Endodermal cell (in vitro differentiated cells): ENCODE measurements around the gene TNS3. TPM values are rescaled to one million over a fixed set of nuclear protein-coding genes. Genes with fewer than 3 reads are reported as not detected.

Source experiments
- DNase-seq: peaks from one replicate; pipeline ENCODE4 v3.0.0-alpha.2; 2017
- H3K27ac ChIP-seq: 2 replicates; pipeline ENCODE4 v1.5.1; 2013; ENCODE audit warnings: mild to moderate bottlenecking, low read depth, low read length, moderate library complexity
- H3K27me3 ChIP-seq: 2 replicates; pipeline ENCODE4 v1.6.1; 2013; ENCODE audit warnings: mild to moderate bottlenecking, low read length, moderate library complexity; ENCODE audit not compliant: insufficient read depth, control insufficient read depth, poor library complexity, severe bottlenecking
- H3K36me3 ChIP-seq: 2 replicates; pipeline ENCODE4 v1.7.0; 2013; ENCODE audit warnings: mild to moderate bottlenecking, low read length, moderate library complexity; ENCODE audit not compliant: control insufficient read depth, insufficient read depth
- H3K4me1 ChIP-seq: one replicate; pipeline ENCODE4 v1.7.0; 2013; ENCODE audit warnings: low read length; ENCODE audit not compliant: control insufficient read depth, insufficient read depth
- H3K4me3 ChIP-seq: 2 replicates; pipeline ENCODE4 v1.5.1; 2013; ENCODE audit warnings: mild to moderate bottlenecking, low read length, moderate library complexity
- H3K9ac ChIP-seq: 2 replicates; pipeline ENCODE4 v1.6.1; 2013; ENCODE audit warnings: mild to moderate bottlenecking, low read length, moderate library complexity; ENCODE audit not compliant: poor library complexity, severe bottlenecking; ENCODE audit errors: extremely low read depth
- H3K9me3 ChIP-seq: 2 replicates; pipeline ENCODE4 v1.6.1; 2013; ENCODE audit warnings: mild to moderate bottlenecking, low read length, moderate library complexity; ENCODE audit not compliant: control insufficient read depth
- H3K27ac Mint-ChIP-seq: 2 replicates; pipeline ENCODE4 v1.8.0; 2020; ENCODE audit warnings: mixed read lengths
- H3K27me3 Mint-ChIP-seq: 2 replicates; pipeline ENCODE4 v1.8.0; 2021; ENCODE audit warnings: mild to moderate bottlenecking, mixed read lengths; ENCODE audit not compliant: insufficient read depth
- H3K36me3 Mint-ChIP-seq: 2 replicates; pipeline ENCODE4 v1.8.0; 2020; ENCODE audit warnings: low read depth, mixed read lengths
- H3K4me1 Mint-ChIP-seq: 2 replicates; pipeline ENCODE4 v1.8.0; 2020; ENCODE audit warnings: mixed read lengths
- H3K4me3 Mint-ChIP-seq: 2 replicates; pipeline ENCODE4 v1.8.0; 2020; ENCODE audit warnings: mild to moderate bottlenecking, moderate library complexity, mixed read lengths
- H3K9me3 Mint-ChIP-seq: 2 replicates; pipeline ENCODE4 v1.8.0; 2020; ENCODE audit warnings: mild to moderate bottlenecking, mixed read lengths
- WGBS, 2 experiments: methylation state at CpG; one replicate each; pipeline versions ENCODE4 v1.1.5 to v1.1.7; 2013; ENCODE audit warnings: missing lambda C conversion rate in 2 of 2, mixed read lengths in 1 of 2; ENCODE audit not compliant: insufficient coverage in 1 of 2, insufficient read length in 1 of 2; 5-methylcytosine and 5-hydroxymethylcytosine counted together
- total RNA-seq, 2 donors: library from RNA; stranded (reverse); fragmentation: NEBNext Ultra II Directional in 1 of 2; extraction: Animal tissue kit (Norgen Biotek cat#: 25700) in 1 of 2; gene quantifications; 2 replicates in 1 of 2; 3 replicates in 1 of 2; pipeline ENCODE4 v1.2.1, GENCODE V29; 2021
- TF ChIP-seq, protein P1 (sequence below): fragments of 200-600 bp; sonication (generic); conservative IDR thresholded peaks from 2 replicates; pipeline ENCODE4 v1.5.0; 2021; ENCODE audit warnings: antibody characterized with exemption, mild to moderate bottlenecking

TNS3 gene
- total RNA-seq, 2 donors from 2014 or later: 33.8 to 38.5 TPM

DNA sequence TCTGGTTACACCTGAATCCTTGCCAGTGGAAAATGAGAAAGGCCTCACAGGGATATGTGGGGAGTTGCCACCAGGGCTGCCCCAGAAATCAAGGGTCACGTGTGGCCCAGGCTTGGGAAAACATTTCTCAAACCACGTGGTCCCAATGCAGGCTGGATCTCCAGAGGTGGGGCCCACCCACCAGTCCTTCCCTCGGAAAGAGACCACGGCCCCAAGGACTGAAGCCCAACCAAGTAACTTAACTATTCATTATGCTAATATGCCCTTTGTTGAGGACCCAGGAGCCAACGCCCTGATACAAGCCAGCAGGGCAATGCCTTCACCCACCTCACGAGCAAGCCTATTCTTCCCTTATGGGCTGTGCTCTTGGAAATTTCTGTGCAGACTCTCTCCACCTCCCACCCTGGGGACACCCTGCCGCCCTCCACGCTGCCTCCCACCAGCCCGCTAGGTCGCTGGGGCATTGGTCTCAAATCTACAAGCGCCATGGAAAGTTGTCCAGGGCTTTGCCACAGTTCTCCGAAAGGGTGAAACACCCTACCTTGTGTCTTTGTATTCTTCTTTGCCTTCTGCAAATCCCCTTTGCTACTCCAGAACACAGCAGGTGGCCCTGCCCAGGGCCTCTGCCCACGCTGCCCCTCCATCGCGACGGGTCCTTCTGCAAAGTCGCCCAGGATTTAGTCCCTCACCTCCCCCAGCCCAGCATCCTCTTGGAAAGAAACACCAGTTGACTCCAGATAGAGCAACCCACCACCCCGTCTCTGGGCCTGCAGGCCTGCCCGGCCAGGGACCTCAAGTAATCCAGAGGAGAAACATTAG, 8.8 kb downstream of the TNS3 start:
- DNase-seq: peak; percentile 61
- Histone ChIP-seq H3K36me3 (no peaks in the 10 kb centered on the region), H3K27me3 (no peaks in the 10 kb centered on the region), H3K4me3 (no peak overlapping the region), H3K9ac (no peak overlapping the region), H3K4me1 (peaks cover 7% of the 10 kb centered on the region), H3K27ac (peak overlapping the region; percentile 73), H3K9me3 (no peaks in the 10 kb centered on the region)
- TF ChIP-seq, protein P1, sequence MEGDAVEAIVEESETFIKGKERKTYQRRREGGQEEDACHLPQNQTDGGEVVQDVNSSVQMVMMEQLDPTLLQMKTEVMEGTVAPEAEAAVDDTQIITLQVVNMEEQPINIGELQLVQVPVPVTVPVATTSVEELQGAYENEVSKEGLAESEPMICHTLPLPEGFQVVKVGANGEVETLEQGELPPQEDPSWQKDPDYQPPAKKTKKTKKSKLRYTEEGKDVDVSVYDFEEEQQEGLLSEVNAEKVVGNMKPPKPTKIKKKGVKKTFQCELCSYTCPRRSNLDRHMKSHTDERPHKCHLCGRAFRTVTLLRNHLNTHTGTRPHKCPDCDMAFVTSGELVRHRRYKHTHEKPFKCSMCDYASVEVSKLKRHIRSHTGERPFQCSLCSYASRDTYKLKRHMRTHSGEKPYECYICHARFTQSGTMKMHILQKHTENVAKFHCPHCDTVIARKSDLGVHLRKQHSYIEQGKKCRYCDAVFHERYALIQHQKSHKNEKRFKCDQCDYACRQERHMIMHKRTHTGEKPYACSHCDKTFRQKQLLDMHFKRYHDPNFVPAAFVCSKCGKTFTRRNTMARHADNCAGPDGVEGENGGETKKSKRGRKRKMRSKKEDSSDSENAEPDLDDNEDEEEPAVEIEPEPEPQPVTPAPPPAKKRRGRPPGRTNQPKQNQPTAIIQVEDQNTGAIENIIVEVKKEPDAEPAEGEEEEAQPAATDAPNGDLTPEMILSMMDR: no peak
- H3K4me1 Mint-ChIP-seq: peaks cover 50% of the 10 kb centered on the region
- WGBS, 2 experiments: 82 to 84% methylated on average over 13 to 19 of the region's 19 CpGs
- H3K27me3 Mint-ChIP-seq: no peaks in the 10 kb centered on the region
- no peaks in the 10 kb centered on the region for H3K9me3 Mint-ChIP-seq
- H3K36me3 Mint-ChIP-seq: peaks cover 3% of the 10 kb centered on the region
- H3K4me3 Mint-ChIP-seq: no peak overlapping the region
- H3K27ac Mint-ChIP-seq: no peak overlapping the region

DNA sequence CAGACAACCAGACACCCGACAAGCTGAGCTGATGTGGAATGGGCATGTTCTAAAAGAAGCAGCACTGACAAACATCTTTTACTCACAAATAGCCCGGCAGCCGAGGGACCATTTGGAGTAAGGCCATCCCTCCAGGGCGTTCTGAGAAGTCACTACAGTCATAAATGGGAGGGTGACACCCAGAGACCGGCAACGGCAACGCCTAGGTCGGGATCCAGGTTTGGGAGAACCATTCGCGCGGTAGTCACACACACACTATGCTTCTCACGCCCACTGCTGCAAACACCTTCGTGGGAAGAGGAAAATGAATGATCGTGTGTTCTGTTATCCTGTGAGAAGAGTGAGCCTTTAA, 9.8 kb downstream of the TNS3 start:
- Mint-ChIP-seq H3K4me3 (no peak overlapping the region), H3K9me3 (no peaks in the 10 kb centered on the region), H3K36me3 (peaks cover 3% of the 10 kb centered on the region), H3K27me3 (no peaks in the 10 kb centered on the region), H3K27ac (no peak overlapping the region), H3K4me1 (peaks cover 50% of the 10 kb centered on the region)
- TF ChIP-seq, protein P1: no peak
- 97 to 98% methylated on average over 11 to 14 of the region's 14 CpGs for WGBS, 2 experiments
- H3K9me3 ChIP-seq: no peaks in the 10 kb centered on the region
- no peaks in the 10 kb centered on the region for H3K27me3 ChIP-seq
- no peak overlapping the region for H3K27ac ChIP-seq
- H3K4me1 ChIP-seq: peaks cover 7% of the 10 kb centered on the region
- DNase-seq: no peak
- H3K9ac ChIP-seq: no peak overlapping the region
- no peaks in the 10 kb centered on the region for H3K36me3 ChIP-seq
- no peak overlapping the region for H3K4me3 ChIP-seq

DNA sequence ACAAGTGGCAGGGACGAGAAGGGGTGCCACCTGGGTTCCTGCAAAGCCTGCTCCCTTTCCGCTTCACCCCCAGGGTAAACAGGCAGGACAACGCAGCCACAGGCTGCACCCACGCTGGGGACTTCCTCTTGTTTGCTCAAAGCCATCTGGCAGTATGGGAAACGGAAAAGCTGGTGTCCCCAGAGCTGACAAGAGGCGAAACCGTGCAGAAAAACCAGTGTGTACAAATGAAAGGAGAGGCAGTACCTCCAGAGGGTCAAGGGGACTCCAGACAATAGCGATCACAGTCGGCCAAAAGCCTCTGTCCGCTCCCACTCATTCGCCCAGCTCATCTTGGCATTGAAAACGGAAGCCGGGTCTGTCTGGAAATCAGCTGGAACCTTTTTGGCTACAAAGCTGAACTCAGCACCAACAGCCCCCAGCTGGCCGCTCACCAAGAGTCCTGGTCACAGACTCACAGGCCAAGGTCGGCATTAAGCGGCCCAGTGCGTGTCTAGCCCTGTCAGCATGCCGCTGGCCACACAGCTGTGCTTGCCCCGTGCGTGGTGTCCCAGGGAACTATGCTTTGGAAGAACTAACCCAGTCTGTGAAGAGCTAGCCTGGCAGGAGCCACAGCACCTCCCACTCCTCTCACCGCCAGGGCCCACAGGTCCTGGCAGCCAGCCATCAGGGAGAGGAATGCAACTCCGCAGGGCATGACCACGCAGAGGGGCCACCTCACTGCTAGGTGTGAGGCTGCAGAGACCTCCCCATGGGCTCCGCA, 10.4 kb downstream of the TNS3 start:
- TF ChIP-seq, protein P1: no peak
- no peaks in the 10 kb centered on the region for H3K36me3 ChIP-seq
- peak; percentile 55 for DNase-seq
- no peaks in the 10 kb centered on the region for H3K9me3 ChIP-seq
- Mint-ChIP-seq H3K9me3 (no peaks in the 10 kb centered on the region), H3K4me1 (peaks cover 48% of the 10 kb centered on the region), H3K4me3 (no peak overlapping the region), H3K36me3 (peaks cover 3% of the 10 kb centered on the region), H3K27me3 (no peaks in the 10 kb centered on the region), H3K27ac (peak overlapping the region; percentile 10)
- H3K4me1 ChIP-seq: peaks cover 7% of the 10 kb centered on the region
- peak overlapping the region; percentile 50 for H3K27ac ChIP-seq
- no peak overlapping the region for H3K4me3 ChIP-seq
- no peaks in the 10 kb centered on the region for H3K27me3 ChIP-seq
- H3K9ac ChIP-seq: no peak overlapping the region
- whole genome bisulfite sequencing, 2 experiments: 88 to 89% methylated on average over 20 to 24 of the region's 24 CpGs
